Endothelial cell (in vitro differentiated cells): ENCODE results near the gene ZCCHC24. TPM values are rescaled to one million over a fixed set of nuclear protein-coding genes. Genes with fewer than 3 reads are reported as not detected.

Source experiments
- DNase-seq: peaks from one replicate; pipeline ENCODE4 v3.0.0; 2021; ENCODE audit warnings: low spot score
- H3K27ac Mint-ChIP-seq: one replicate; pipeline ENCODE4 v1.8.0; 2021; ENCODE audit warnings: mixed read lengths, inconsistent platforms; ENCODE audit not compliant: unreplicated experiment
- H3K27me3 Mint-ChIP-seq: one replicate; pipeline ENCODE4 v1.8.0; 2021; ENCODE audit warnings: mild to moderate bottlenecking, moderate library complexity, mixed read lengths, inconsistent platforms; ENCODE audit not compliant: unreplicated experiment
- H3K36me3 Mint-ChIP-seq: one replicate; pipeline ENCODE4 v1.8.0; 2021; ENCODE audit warnings: mild to moderate bottlenecking, low read depth, mixed read lengths, inconsistent platforms; ENCODE audit not compliant: unreplicated experiment
- H3K4me1 Mint-ChIP-seq: one replicate; pipeline ENCODE4 v1.8.0; 2021; ENCODE audit warnings: mild to moderate bottlenecking, mixed read lengths, inconsistent platforms; ENCODE audit not compliant: unreplicated experiment
- H3K4me3 Mint-ChIP-seq: one replicate; pipeline ENCODE4 v1.8.0; 2021; ENCODE audit warnings: mild to moderate bottlenecking, mixed read lengths, inconsistent platforms; ENCODE audit not compliant: unreplicated experiment
- H3K9me3 Mint-ChIP-seq: one replicate; pipeline ENCODE4 v1.8.0; 2021; ENCODE audit warnings: mixed read lengths, inconsistent platforms; ENCODE audit not compliant: unreplicated experiment
- CTCF ChIP-seq: fragments of 200-600 bp; sonication (generic); IDR thresholded peaks from one replicate; pipeline ENCODE4 v1.5.0; 2021; ENCODE audit warnings: antibody characterized with exemption; ENCODE audit not compliant: unreplicated experiment
- total RNA-seq: library from RNA; stranded (reverse); fragmentation: NEBNext Ultra II Directional; extraction: Animal tissue kit (Norgen Biotek cat#: 25700); gene quantifications from one replicate; pipeline ENCODE4 v1.2.1, GENCODE V29; 2021; ENCODE audit not compliant: unreplicated experiment

The ZCCHC24 gene
- total RNA-seq, 1 donor from 2014 or later, result 60.0 TPM

- TF ChIP-seq CTCF, result no peak
- peak overlapping the region; percentile 40 for H3K27ac Mint-ChIP-seq
- DNase-seq, result no peak
- H3K9me3 Mint-ChIP-seq, result no peaks in the 10 kb centered on the region
- no peaks in the 10 kb centered on the region for H3K36me3 Mint-ChIP-seq
- peaks cover 8% of the 10 kb centered on the region for H3K27me3 Mint-ChIP-seq
- H3K4me3 Mint-ChIP-seq, result no peak overlapping the region
- H3K4me1 Mint-ChIP-seq, result peaks cover 2% of the 10 kb centered on the region
These were observed 69.9 kb downstream of the ZCCHC24 start for GRCh38 chr10:79375321-79376077.

GRCh38 chr10:79374312-79375191 lies 70.9 kb downstream of the ZCCHC24 start:
- peak; percentile 89 for DNase-seq
- no peaks in the 10 kb centered on the region for H3K36me3 Mint-ChIP-seq
- no peak overlapping the region for H3K4me3 Mint-ChIP-seq
- peaks cover 8% of the 10 kb centered on the region for H3K27me3 Mint-ChIP-seq
- no peaks in the 10 kb centered on the region for H3K9me3 Mint-ChIP-seq
- peak; percentile 99 for TF ChIP-seq CTCF
- peaks cover 2% of the 10 kb centered on the region for H3K4me1 Mint-ChIP-seq
- H3K27ac Mint-ChIP-seq, result no peak overlapping the region

- H3K27ac Mint-ChIP-seq, result no peak overlapping the region
- H3K36me3 Mint-ChIP-seq, result no peaks in the 10 kb centered on the region
- H3K27me3 Mint-ChIP-seq, result peaks cover 8% of the 10 kb centered on the region
These were observed 72.6 kb downstream of the ZCCHC24 start for GRCh38 chr10:79372871-79373270.

GRCh38 chr10:79367426-79368189 lies 77.8 kb downstream of the ZCCHC24 start:
- H3K27me3 Mint-ChIP-seq, result peaks cover 3% of the 10 kb centered on the region
- TF ChIP-seq CTCF, result no peak
- H3K36me3 Mint-ChIP-seq, result no peaks in the 10 kb centered on the region
- no peak for DNase-seq
- no peak overlapping the region for H3K27ac Mint-ChIP-seq
- no peaks in the 10 kb centered on the region for H3K4me1 Mint-ChIP-seq
- no peak overlapping the region for H3K4me3 Mint-ChIP-seq
- no peaks in the 10 kb centered on the region for H3K9me3 Mint-ChIP-seq

More at GRCh38 chr10:79372871-79373270, 72.6 kb downstream of the ZCCHC24 start:
- DNase-seq, result no peak
- no peak overlapping the region for H3K4me3 Mint-ChIP-seq
- peaks cover 2% of the 10 kb centered on the region for H3K4me1 Mint-ChIP-seq
- no peaks in the 10 kb centered on the region for H3K9me3 Mint-ChIP-seq
- no peak for TF ChIP-seq CTCF
